Activated T-helper 9 cell treated with anti-CD3 and anti-CD28 coated beads, Interleukin-2, amount 50 U/mL, for 16 hours (primary cell): ENCODE data around the gene CDH12.
"Not testable (repeated sequence)": the region's sequence is repeated elsewhere in the genome, so short reads cannot be mapped to it uniquely, and the experiment has no call there.

Source experiments
- DNase-seq: peaks from one replicate; pipeline ENCODE4 v3.0.0-alpha.2; 2020; ENCODE audit warnings: low read depth

The CDH12 gene

GRCh38 chr5:22432905-22433304 is 420.2 kb downstream of the CDH12 start:
- DNase-seq: no peak

GRCh38 chr5:22431840-22432239 is 421.3 kb downstream of the CDH12 start:
- DNase-seq: no peak

- no peak for DNase-seq
Measured at GRCh38 chr5:22431406-22431805, 421.7 kb downstream of the CDH12 start.

GRCh38 chr5:22411554-22412349 is 441.4 kb downstream of the CDH12 start:
- DNase-seq: no peak

GRCh38 chr5:22391956-22392355 is 461.2 kb downstream of the CDH12 start:
- DNase-seq: no peak

GRCh38 chr5:22390888-22391287 is 462.3 kb downstream of the CDH12 start:
- DNase-seq: no peak

GRCh38 chr5:22372826-22373660 is 480.1 kb downstream of the CDH12 start:
- no peak for DNase-seq

GRCh38 chr5:22372376-22372775 is 480.8 kb downstream of the CDH12 start:
- no peak for DNase-seq

- DNase-seq: no peak
Measured at GRCh38 chr5:22354956-22355355, 498.2 kb downstream of the CDH12 start.

- DNase-seq: no peak
Measured at GRCh38 chr5:22352493-22352892, 500.7 kb downstream of the CDH12 start.

GRCh38 chr5:22351178-22351577 is 502.0 kb downstream of the CDH12 start:
- DNase-seq: no peak

- no peak for DNase-seq
Measured at GRCh38 chr5:22348027-22348426, 505.1 kb downstream of the CDH12 start.

GRCh38 chr5:22344000-22344399 is 509.1 kb downstream of the CDH12 start:
- no peak for DNase-seq

GRCh38 chr5:22341406-22341805 is 511.7 kb downstream of the CDH12 start:
- DNase-seq: no peak

- DNase-seq: not testable (repeated sequence)
Measured at GRCh38 chr5:22332949-22333348, 520.2 kb downstream of the CDH12 start.

- no peak for DNase-seq
Measured at GRCh38 chr5:22329683-22330082, 523.5 kb downstream of the CDH12 start.

GRCh38 chr5:22319798-22320197 is 533.3 kb downstream of the CDH12 start:
- DNase-seq: no peak

- DNase-seq: no peak
Measured at GRCh38 chr5:22316294-22316693, 536.9 kb downstream of the CDH12 start.

- DNase-seq: not testable (repeated sequence)
Measured at GRCh38 chr5:22315052-22315451, 538.1 kb downstream of the CDH12 start.

GRCh38 chr5:22314548-22314947 is 538.6 kb downstream of the CDH12 start:
- DNase-seq: no peak

- no peak for DNase-seq
Measured at GRCh38 chr5:22306011-22306410, 547.1 kb downstream of the CDH12 start.

GRCh38 chr5:22295832-22296231 is 557.3 kb downstream of the CDH12 start:
- no peak for DNase-seq

GRCh38 chr5:22293147-22293546 is 560.0 kb downstream of the CDH12 start:
- DNase-seq: no peak
